K562 (cell line): Measurements from ENCODE around the gene ZBTB22. TPM values are rescaled to one million over a fixed set of nuclear protein-coding genes. Genes with fewer than 3 reads are reported as not detected.

Experiments
- CEBPG ChIP-seq, 3 experiments: fragments of 200-800 bp in 1 of 3; sonication (Bioruptor generic) in 1 of 3; sonication (generic) in 1 of 3; formaldehyde crosslinking in 1 of 3; IDR thresholded peaks in 2 of 3; conservative IDR thresholded peaks in 1 of 3; 2 replicates each; pipeline versions ENCODE4 v1.6.1 to v1.8.0; 2016 to 2022; ENCODE audit warnings: missing compliant biosample characterization in 2 of 3, missing genetic modification characterization in 2 of 3, mild to moderate bottlenecking in 1 of 3, missing genetic modification reagents in 1 of 3
- EGR1 ChIP-seq: fragments of 450-650 bp; conservative IDR thresholded peaks from 2 replicates; pipeline ENCODE4 v1.6.1; 2017; ENCODE audit warnings: mild to moderate bottlenecking
- FOXP4 ChIP-seq: sonication (generic); formaldehyde crosslinking; IDR thresholded peaks from 2 replicates; pipeline ENCODE4 v1.8.0; 2022; ENCODE audit warnings: mild to moderate bottlenecking, missing genetic modification reagents, borderline replicate concordance
- HNRNPH1 ChIP-seq: fragments of 200-400 bp; formaldehyde crosslinking; optimal IDR thresholded peaks from 2 replicates; pipeline ENCODE3; 2017; ENCODE audit warnings: low read depth, mild to moderate bottlenecking, low read length, moderate library complexity
- HOXB6 ChIP-seq: fragments of 250-450 bp; sonication (Bioruptor Pico); IDR thresholded peaks from 2 replicates; pipeline ENCODE4 v1.5.1; 2022; ENCODE audit warnings: mild to moderate bottlenecking, borderline replicate concordance
- KHSRP ChIP-seq: fragments of 450-650 bp; IDR thresholded peaks from 2 replicates; pipeline ENCODE4 v1.6.1; 2017
- LCOR ChIP-seq: sonication (generic); formaldehyde crosslinking; IDR thresholded peaks from 2 replicates; pipeline ENCODE4 v1.8.0; 2022; ENCODE audit warnings: mild to moderate bottlenecking, missing genetic modification reagents
- MNT ChIP-seq, 2 experiments: fragments of 450-650 bp; conservative IDR thresholded peaks; 2 replicates each; pipeline ENCODE4 v1.6.1; 2017; ENCODE audit warnings: mild to moderate bottlenecking in 2 of 2, moderate library complexity in 2 of 2
- NFXL1 ChIP-seq: fragments of 450-650 bp; formaldehyde crosslinking; IDR thresholded peaks from 2 replicates; pipeline ENCODE4 v1.4.0; 2021; ENCODE audit warnings: mild to moderate bottlenecking
- TFE3 ChIP-seq: fragments of 450-650 bp; formaldehyde crosslinking; IDR thresholded peaks from 2 replicates; pipeline ENCODE4 v1.4.0; 2020; ENCODE audit warnings: mild to moderate bottlenecking, mixed read lengths
- ZFP36 ChIP-seq: fragments of 150-350 bp; IDR thresholded peaks from 2 replicates; pipeline ENCODE4 v1.6.1; 2018; ENCODE audit warnings: low read length, low read depth; ENCODE audit not compliant: partially characterized antibody
- ZMIZ1 ChIP-seq, 2 experiments: fragments of 150-350 bp in 1 of 2; IDR thresholded peaks; 2 replicates each; pipeline ENCODE4 v1.6.1; 2012 to 2016; ENCODE audit warnings: low read depth in 2 of 2, low read length in 2 of 2, mild to moderate bottlenecking in 1 of 2, moderate library complexity in 1 of 2
- ZNF143 ChIP-seq: sonication (generic); formaldehyde crosslinking; IDR thresholded peaks from 2 replicates; pipeline ENCODE4 v1.9.0; 2022; ENCODE audit warnings: mild to moderate bottlenecking, missing genetic modification reagents
- ZNF232 ChIP-seq: sonication (generic); formaldehyde crosslinking; IDR thresholded peaks from 2 replicates; pipeline ENCODE4 v1.8.0; 2022; ENCODE audit warnings: mild to moderate bottlenecking, missing genetic modification reagents
- ZNF280B ChIP-seq: fragments of 250-450 bp; sonication (Bioruptor Pico); IDR thresholded peaks from 2 replicates; pipeline ENCODE4 v1.5.1; 2021; ENCODE audit warnings: mild to moderate bottlenecking
- polyA plus RNA-seq, 8 experiments: library from polyadenylated mRNA; depleted of rRNA in 4 of 8; stranded (reverse) in 5 of 8; unstranded in 3 of 8; fragments of >200 nt; fragmentation: Nextera tagmentation in 2 of 8; fragmentation: Illumina TruSeq in 1 of 8; extraction: Ambion mirVana in 2 of 8; extraction: Trizol in 1 of 8; gene quantifications; 2 replicates each; pipeline versions ENCODE4 v1.2.1 to v1.2.3, GENCODE V29; 2011 to 2014; ENCODE audit warnings: inconsistent platforms in 1 of 8, missing spikeins in 1 of 8
- total RNA-seq, 7 experiments: library from RNA; depleted of rRNA in 6 of 7; stranded (reverse); fragments of >200 nt in 6 of 7; fragmentation: Illumina TruSeq in 2 of 7; extraction: Trizol in 2 of 7; gene quantifications; 2 replicates each; pipeline versions ENCODE4 v1.2.1 to v1.2.3, GENCODE V29; 2011 to 2021; ENCODE audit warnings: low replicate concordance in 1 of 7

Gene ZBTB22
- total and polyA plus RNA-seq, 9 of the 15 experiments (the other 6 are each of a cell fraction or from before 2014, with no cell fraction given) = 0.21 to 11.9 (median 7.1) TPM

GRCh38 chr6:33276864-33277662 lies 40.5 kb downstream of the ZBTB22 start, which contains the start of gene B3GALT4 (continued):
- peak; percentile 92; the same call in 1 of the 2 replicates for TF ChIP-seq FOXP4 (CRISPR knock-in tag)
- peak; percentile 70 to 90; a peak in 2 of 4 replicates for TF ChIP-seq MNT (conservative IDR thresholded peaks at IDR 0.05)
- TF ChIP-seq ZFP36 = peak; percentile 4
- no peak; the same call in 1 of the 2 replicates for TF ChIP-seq ZNF143 (CRISPR knock-in tag)
- no peak for TF ChIP-seq KHSRP
- no peak for TF ChIP-seq TFE3 (CRISPR knock-in tag)
- TF ChIP-seq ZMIZ1 (IDR thresholded peaks at IDR 0.05; ENCODE audit: low read depth in 2 of 2, low read length in 2 of 2) = peak in 1 of 2 experiments; percentile 81; a peak in 1 of 4 replicates
- TF ChIP-seq ZNF280B = no peak
- TF ChIP-seq HNRNPH1 = peak; percentile 56
- no peak for TF ChIP-seq CEBPG (CRISPR knock-in tag; IDR thresholded peaks at IDR 0.05)
- no peak for TF ChIP-seq CEBPG (tag; conservative IDR thresholded peaks at IDR 0.05 in 1 of 2, IDR thresholded peaks at IDR 0.05 in 1 of 2)
- TF ChIP-seq ZNF232 = no peak
- no peak for TF ChIP-seq HOXB6 (CRISPR knock-in tag)
- peak; percentile 61; the same call in 1 of the 2 replicates for TF ChIP-seq LCOR (CRISPR knock-in tag)
- TF ChIP-seq NFXL1 = peak; percentile 13; the same call in 1 of the 2 replicates
- TF ChIP-seq EGR1 = peak; percentile 92
